ENCODE results near the gene GABRB1.
A peak's percentile ranks its signal among the peaks of the same experiment; 100 is the strongest.

GABRB1 gene

GRCh38 chr4:47120783-47121182 is 89.4 kb downstream of the GABRB1 start:
- DNase-seq (ENCODE audit: low read depth in 2 of 2): no peak
- TF ChIP-seq CTCF (IDR thresholded peaks at IDR 0.05; ENCODE audit: low read depth, low read length): no peak
- H3K4me3 ChIP-seq (replicated peaks in 1 of 2; ENCODE audit: low read depth in 2 of 2, low read length in 2 of 2): no peak overlapping the region

- peak; percentile 85 for TF ChIP-seq CTCF (IDR thresholded peaks at IDR 0.05; ENCODE audit: low read depth, low read length)
- no peak overlapping the region for H3K4me3 ChIP-seq (replicated peaks in 1 of 2; ENCODE audit: low read depth in 2 of 2, low read length in 2 of 2)
- DNase-seq (ENCODE audit: low read depth in 2 of 2): peak; percentile 85 to 86
These were observed 91.4 kb downstream of the GABRB1 start for GRCh38 chr4:47122592-47123291.

GRCh38 chr4:47128991-47129390 is 97.6 kb downstream of the GABRB1 start:
- TF ChIP-seq CTCF (IDR thresholded peaks at IDR 0.05; ENCODE audit: low read depth, low read length): no peak
- H3K4me3 ChIP-seq (replicated peaks in 1 of 2; ENCODE audit: low read depth in 2 of 2, low read length in 2 of 2): no peak overlapping the region
- DNase-seq (ENCODE audit: low read depth in 2 of 2): no peak

GRCh38 chr4:47135210-47135609 is 103.8 kb downstream of the GABRB1 start:
- H3K4me3 ChIP-seq (replicated peaks in 1 of 2; ENCODE audit: low read depth in 2 of 2, low read length in 2 of 2): no peak overlapping the region
- TF ChIP-seq CTCF (IDR thresholded peaks at IDR 0.05; ENCODE audit: low read depth, low read length): no peak
- DNase-seq (ENCODE audit: low read depth in 2 of 2): no peak

- no peak for TF ChIP-seq CTCF (IDR thresholded peaks at IDR 0.05; ENCODE audit: low read depth, low read length)
- no peak overlapping the region for H3K4me3 ChIP-seq (replicated peaks in 1 of 2; ENCODE audit: low read depth in 2 of 2, low read length in 2 of 2)
- peak in 1 of 2 donors; percentile 36 for DNase-seq (ENCODE audit: low read depth in 2 of 2)
These were observed 111.9 kb downstream of the GABRB1 start for GRCh38 chr4:47143261-47143660.

- peak; percentile 73 to 76 for DNase-seq (ENCODE audit: low read depth in 2 of 2)
- TF ChIP-seq CTCF (IDR thresholded peaks at IDR 0.05; ENCODE audit: low read depth, low read length): no peak
- H3K4me3 ChIP-seq (replicated peaks in 1 of 2; ENCODE audit: low read depth in 2 of 2, low read length in 2 of 2): no peak overlapping the region
These were observed 114.3 kb downstream of the GABRB1 start for GRCh38 chr4:47145630-47146029.
